GM10266 (cell line): ENCODE results near the gene HIPK2.

Experiments used
- DNase-seq: peaks from one replicate; pipeline ENCODE4 v3.0.0; 2012; ENCODE audit errors: extremely low spot score
- TF ChIP-seq, protein P1 (sequence below): IDR thresholded peaks from 2 replicates; pipeline ENCODE4 v1.5.1; 2012; ENCODE audit warnings: mild to moderate bottlenecking, low read depth; ENCODE audit not compliant: control insufficient read depth, insufficient read depth; ENCODE audit errors: missing control alignments

HIPK2 gene

DNA sequence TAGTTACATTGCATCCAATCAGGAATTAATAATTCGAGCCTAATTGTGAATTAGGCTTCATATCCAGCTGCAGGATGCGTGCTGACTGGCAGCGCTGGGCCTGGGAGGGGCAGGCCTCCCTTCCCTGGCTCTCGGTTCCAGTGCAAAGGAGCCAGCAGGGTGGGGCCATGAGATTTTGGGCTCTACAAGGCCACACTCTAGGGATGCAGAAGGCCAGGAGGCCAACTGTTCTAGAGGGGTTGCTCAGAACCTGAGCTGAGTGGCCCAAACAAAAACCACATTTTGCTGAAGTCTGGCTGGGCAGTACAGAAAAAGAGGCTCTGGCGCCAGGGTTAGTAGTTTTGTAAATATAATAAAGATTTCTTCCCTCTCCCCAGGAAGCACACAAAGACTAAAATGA, 182.0 kb downstream of the HIPK2 start:
- TF ChIP-seq, protein P1, sequence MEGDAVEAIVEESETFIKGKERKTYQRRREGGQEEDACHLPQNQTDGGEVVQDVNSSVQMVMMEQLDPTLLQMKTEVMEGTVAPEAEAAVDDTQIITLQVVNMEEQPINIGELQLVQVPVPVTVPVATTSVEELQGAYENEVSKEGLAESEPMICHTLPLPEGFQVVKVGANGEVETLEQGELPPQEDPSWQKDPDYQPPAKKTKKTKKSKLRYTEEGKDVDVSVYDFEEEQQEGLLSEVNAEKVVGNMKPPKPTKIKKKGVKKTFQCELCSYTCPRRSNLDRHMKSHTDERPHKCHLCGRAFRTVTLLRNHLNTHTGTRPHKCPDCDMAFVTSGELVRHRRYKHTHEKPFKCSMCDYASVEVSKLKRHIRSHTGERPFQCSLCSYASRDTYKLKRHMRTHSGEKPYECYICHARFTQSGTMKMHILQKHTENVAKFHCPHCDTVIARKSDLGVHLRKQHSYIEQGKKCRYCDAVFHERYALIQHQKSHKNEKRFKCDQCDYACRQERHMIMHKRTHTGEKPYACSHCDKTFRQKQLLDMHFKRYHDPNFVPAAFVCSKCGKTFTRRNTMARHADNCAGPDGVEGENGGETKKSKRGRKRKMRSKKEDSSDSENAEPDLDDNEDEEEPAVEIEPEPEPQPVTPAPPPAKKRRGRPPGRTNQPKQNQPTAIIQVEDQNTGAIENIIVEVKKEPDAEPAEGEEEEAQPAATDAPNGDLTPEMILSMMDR, result no peak
- no peak for DNase-seq

GRCh38 chr7:139594911-139595476, 182.8 kb downstream of the HIPK2 start:
- no peak for DNase-seq
- TF ChIP-seq, protein P1, result no peak

DNA sequence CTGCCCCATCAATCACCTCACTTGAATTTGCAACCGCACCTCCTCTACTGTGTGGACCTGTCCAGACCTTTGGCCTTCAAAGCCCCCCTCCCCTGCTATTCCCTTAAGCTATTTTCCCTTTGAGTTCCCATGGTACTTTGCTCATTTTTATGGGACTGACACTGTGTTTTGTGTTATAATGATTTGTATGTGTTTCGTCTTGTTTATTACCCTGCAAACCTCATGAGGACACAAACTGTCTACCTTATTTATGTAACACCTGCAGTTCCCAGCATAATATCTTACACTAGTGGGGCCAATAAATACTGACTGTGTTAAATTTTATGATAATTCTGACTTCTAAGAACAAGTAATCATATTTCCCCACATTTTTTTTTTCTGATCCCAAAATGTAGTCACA, 183.7 kb downstream of the HIPK2 start:
- TF ChIP-seq, protein P1, result no peak
- DNase-seq, result no peak

DNA sequence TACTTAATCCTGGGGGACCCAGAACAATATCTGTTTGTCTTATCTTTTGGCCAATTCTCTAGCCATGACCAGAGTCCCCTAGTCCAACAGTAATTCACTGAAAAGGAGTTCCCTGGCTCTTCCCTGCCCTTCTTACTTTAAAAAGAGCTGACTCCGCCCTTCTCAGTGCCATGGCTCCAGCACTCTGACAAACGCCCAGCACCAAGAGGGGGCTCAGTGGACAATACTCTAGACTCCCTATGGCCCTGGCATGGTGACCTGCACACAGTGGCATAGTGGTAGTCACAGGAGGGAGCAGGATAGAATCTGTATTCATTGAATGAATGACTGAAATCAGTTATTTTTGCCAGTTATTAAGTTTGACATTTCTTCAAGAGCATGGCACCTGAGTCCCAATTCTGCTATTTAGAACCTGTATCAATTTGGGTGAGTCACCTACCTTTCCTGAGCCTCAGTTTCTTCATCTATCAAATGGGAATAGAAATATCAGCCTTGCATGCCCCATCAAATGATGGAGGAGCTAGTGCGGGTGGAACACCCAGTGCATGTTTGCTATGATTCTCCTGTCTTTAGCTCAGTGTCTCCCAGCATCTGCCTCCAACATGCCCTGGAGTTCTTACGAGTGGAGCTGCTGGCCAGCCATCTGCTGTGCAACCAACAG, 184.9 kb downstream of the HIPK2 start:
- no peak for DNase-seq
- TF ChIP-seq, protein P1, result no peak

GRCh38 chr7:139591550-139592195, 186.1 kb downstream of the HIPK2 start:
- no peak for DNase-seq
- TF ChIP-seq, protein P1, result no peak

- no peak for DNase-seq
- TF ChIP-seq, protein P1, result no peak
These were observed 188.3 kb downstream of the HIPK2 start for GRCh38 chr7:139589474-139589873.

- no peak for DNase-seq
- TF ChIP-seq, protein P1, result no peak
These were observed 189.2 kb downstream of the HIPK2 start for GRCh38 chr7:139588632-139589031.
